Skin of body (tissue), 2 donors: Measurements from ENCODE around the gene PDE8A. TPM values are rescaled to one million over a fixed set of nuclear protein-coding genes. Genes with fewer than 3 reads are reported as not detected.
"Not testable (repeated sequence)": the region's sequence is repeated elsewhere in the genome, so short reads cannot be mapped to it uniquely, and the experiment has no call there.

ENCODE experiments used
- DNase-seq: peaks from one replicate; lab custom pipeline; 2025; lab: John Stamatoyannopoulos, UW
- total RNA-seq: library from RNA; depleted of rRNA; stranded (reverse); fragments of >200 nt; gene quantifications from one replicate; pipeline ENCODE4 v1.2.3, GENCODE V29; 2014

The PDE8A gene
- total RNA-seq, 1 donor from 2014 or later: 52.2 TPM

DNA sequence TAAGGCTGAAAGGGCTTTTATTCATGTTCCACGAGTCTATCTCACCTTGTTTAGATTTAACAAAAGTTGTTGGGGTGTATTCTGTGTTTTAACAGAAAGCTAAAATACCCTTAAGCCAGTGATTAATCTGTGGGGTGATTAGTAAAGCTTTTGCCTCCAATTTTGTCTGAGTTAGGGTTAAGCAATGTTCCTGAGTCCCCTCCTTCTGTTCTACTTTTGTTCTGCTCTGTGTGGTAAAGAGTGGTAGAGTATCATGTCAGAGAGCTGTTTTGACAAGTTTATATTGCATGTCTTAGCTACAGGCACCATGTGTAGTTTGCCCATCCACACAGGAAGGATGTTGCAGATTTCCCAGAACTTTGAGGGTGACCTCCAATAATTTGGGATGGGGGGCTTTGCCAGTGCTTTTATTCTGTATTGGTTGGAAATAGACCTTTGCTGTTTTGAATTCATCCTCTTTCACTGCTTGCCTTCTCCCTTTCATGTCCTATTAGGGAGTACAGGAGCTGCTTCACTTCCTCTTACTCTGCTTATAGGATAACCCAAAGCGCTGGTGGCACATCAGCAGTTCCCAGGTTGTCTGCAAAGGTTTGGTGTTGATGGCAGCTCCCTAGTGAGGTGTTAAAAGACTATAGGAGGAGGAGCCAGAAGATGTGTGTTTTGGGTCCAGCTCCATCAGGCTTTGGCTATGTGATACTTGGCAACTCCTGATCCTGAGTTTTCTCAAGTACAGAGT is 7.4 kb downstream of the PDE8A start:
- no peak for DNase-seq

DNA sequence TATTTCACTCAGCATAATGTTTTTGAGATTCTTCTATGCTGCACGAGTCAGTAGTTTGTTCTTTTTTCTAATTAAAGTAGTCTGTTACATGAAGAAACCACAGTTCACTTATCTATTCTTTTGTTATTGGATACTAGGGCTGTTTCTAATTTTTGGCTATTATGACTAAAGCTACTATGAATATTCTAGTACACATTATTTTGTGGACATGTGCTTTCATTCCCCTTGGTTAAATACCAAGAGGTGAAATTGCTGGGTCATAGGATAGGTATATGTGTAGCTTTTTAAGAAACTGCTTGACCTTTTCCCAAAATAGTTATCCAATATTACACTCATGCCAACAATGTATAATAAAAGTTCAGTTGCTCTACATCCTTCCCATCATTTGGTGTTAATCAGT is 8.9 kb downstream of the PDE8A start:
- no peak for DNase-seq

DNA sequence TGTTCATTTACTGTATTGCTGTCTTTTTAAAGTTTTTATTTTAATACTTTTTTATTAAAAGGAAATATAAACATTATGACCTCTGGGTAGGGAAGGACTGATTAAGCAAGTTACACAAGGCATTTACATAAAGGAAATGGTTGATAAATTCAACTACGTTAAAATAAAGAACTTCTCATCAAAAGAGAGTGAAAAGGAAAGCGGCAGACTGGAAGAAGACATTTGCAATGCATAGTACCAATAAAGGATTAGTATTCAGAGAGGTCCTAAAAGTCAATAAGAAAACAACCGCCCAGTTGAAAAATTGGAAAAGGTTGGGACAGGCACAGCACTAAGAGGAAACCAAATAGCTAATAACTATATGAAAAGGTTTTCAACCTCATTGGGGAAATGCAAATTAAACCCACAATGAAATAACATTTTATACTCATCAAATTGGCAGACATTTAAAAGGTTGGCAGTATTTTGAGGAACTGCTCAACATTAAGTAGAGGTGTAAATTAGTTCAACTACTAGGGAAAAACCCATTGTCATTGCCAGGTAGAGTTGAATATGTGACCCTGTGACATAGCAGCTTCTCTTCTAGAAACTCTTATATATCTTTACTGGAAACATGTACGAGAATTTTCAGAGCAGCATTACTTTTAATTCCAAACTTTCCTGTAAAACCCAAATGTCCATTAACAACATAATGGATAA is 9.5 kb downstream of the PDE8A start:
- no peak for DNase-seq

DNA sequence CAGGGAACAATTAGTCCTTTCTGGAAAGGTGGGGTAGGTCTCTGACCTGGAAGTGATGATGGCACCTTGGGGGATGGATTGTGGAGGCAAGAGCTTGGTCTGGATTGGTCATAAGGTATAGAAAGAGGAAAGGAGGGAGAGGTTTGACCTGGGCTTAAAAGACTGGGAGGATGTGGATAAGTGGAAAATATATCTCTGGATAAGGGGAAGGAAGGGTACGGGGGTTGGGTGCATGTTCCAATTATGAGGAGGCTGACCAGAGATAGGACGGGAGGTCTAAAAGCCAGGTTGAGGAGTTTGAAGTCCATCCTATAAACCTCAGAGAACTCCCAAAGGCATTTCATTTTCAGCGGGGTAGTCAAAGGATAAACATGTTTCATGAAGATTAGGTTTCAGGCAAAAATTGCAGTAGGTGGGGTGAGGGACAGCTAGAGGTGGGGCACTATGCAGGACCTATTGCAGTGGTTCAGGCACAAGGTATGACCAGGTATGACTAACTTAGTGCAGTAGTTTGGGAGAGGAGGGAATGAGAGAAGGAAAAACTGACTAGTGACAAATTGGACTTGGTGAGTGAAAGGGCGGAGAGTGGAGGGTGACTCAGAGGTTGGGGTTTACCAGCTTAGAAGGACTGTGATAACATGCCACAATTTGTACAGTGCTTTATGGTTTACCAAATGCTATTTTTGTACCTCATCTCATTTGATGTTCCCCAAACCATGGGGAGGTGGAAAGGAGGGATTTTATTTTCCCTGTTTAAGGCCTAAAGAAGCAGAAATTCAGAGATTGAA is 10.7 kb downstream of the PDE8A start:
- no peak for DNase-seq

DNA sequence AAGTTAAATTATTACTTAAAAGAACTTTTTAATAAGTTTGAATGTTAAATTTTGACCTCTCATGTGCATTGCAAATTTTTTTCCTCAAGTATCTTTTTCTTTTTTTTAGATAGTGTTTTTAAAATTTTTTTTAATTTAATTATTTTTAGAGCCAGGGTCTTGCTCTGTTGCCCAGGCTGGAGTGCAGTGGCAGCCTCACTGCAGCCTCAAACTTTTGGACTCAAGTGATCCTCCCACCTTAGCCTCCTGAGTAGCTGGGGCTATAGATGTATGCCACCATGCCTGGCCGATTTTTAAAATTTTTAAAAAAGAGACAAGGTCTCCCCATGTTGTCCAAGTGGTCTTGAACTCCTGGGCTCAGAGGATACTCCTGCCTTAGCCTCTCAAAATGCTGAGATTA is 14.4 kb downstream of the PDE8A start:
- DNase-seq: no peak

DNA sequence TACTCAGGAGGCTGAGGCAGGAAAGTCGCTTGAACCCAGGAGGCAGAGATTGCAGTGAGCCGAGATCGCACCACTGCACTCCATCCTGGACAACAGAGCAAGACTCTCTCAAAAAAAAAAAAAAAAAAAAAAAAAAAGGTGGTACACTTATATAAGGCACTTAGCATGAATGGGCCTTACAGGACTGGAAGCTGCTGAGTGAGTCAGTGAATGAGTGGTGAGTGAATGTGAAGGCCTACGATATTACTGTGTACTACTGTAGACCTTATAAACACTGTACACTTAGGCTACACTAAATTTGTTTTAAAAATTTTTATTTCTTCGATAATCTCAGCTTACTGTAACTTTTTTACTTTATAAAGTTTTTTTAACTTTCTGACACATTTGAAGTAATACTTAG is 15.1 kb downstream of the PDE8A start:
- DNase-seq: not testable (repeated sequence)

DNA sequence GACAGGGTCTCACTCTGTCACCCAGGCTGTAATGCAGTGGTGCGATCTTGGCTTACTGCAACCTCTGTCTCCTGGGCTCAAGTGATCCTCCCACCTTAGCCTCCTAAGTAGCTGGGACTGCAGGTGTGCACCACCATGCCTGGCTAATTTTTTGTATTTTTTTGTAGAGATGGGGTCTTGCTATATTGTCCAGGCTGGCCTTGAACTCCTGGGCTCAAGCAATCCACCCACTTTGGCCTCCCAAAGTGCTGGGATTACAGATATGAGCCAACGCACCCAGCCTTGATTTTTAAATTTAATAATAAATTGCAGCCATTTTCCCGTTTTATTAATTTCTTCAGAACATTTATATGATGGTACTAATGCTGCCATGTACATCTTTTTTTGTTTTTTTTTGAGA is 15.6 kb downstream of the PDE8A start:
- not testable (repeated sequence) for DNase-seq

DNA sequence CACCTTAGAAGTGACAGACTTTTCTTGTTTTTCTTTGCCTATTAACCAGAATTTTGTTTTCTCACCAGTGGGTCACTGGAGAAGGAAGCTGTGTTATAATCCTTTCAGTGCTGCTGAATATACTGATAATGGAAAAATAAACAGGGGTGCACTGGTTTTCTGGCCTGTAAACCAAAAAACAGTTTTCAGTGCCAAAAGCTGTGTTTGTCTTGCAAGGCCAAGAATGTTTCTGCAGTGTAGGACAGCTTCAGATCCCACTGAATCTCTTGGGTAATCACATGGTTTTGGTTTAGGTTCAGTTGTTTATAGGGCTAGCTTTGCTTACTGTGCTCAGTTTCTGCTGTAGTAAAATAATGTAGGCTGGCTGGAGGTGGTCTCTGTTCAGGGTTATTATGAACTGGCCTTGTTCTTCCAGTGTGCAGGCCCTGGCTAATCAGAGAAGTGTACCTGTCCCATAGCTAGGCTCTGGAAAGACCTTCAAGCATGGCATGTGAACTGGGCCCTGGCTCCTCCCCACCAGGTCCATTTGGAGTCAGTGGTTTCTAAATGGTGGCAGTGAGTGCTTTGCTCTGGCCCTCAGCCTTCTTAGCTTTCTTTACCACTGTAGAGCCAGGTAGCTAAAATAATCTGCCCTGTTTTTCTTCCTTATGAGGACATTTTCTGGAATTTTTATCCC is 18.7 kb downstream of the PDE8A start:
- peak; percentile 62 for DNase-seq

DNA sequence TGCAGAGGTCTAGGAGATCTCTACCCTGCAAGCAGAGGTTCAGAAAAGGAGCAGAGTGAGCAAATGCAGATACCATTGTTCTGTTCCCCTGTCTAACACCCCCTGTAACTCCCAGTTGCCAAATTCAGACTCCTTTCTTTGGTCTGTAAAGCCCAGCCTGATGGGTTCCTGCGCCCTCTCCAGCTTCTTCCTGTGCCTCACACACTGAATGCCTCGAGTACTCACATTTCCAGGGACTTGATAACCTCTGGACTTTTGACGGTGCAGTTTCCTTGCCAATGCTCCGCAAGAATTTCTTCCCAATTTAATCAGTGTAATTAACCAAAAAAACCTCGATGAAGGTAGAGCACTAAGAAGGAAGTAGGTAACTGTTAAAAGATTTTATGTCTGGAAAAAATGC is 19.3 kb downstream of the PDE8A start:
- no peak for DNase-seq

DNA sequence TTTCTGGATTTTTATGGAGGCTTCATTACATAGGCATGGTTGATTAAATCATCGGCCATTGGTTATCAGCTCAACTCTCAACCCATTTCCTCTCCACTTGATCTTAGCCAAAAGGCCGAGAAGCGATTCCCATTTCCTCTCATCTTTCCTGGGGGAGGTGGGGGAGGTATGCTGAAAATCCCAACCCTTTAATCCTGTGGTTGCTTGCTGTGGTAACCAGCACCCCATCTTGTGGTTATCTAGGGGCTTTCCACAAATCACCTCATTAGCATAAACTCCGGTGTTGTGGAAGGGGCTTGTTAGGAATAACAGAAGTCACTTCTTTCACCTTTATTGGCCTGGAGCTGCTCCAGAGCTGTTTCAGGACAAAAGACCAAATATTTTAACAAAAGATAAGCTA is 20.9 kb downstream of the PDE8A start:
- no peak for DNase-seq

DNA sequence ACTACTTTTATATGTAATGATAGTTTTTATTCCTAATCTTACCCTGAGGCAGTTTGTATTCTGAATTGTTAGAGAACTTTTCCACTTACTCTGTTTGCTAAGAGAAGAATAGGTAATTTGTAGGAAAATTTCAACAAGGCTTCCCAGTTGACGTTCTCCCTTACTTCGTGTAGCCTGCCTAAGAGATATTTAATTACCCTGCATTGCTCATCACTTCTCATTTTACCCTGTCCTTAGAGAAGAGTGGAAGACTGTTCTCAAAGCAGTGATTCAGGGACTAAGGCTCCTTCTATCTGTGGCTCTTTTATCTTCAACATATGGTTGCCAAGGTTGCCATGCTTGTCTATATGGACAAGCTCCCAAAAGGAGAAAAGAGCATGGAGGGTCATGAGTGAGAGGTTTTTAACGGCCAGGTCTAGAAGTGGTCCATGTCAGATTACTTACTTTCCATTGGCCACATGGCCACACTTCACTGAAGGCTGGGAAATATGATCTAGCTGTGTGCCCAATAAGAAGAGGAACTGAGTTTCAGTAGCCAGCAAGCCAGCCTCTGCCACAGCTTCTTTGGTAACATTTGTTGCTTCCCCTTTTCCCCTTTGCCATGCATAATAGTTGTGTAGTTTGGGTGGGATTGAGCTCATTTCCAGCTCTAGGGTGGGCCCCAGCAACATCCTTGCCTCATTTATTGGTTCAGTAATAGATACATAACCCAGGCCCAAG is 22.1 kb downstream of the PDE8A start:
- no peak for DNase-seq

DNA sequence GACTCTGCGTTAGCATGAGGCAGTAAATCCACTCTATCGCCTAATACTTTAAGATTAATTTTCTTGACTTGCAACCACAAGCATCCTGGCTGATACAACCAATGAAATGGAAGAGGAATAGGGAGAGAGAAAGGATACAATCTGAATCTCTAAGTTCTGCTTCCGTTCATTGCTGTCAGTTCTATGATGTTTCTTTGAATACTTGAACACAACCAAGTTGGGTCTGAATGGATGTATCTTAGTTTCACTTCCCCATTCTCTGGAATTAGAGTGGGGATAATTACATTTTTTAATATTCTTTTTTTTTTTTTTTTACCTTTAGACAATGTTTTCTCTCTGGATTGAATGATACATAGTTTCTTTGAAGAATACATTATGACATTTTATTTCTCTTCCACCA is 22.9 kb downstream of the PDE8A start:
- DNase-seq: no peak

DNA sequence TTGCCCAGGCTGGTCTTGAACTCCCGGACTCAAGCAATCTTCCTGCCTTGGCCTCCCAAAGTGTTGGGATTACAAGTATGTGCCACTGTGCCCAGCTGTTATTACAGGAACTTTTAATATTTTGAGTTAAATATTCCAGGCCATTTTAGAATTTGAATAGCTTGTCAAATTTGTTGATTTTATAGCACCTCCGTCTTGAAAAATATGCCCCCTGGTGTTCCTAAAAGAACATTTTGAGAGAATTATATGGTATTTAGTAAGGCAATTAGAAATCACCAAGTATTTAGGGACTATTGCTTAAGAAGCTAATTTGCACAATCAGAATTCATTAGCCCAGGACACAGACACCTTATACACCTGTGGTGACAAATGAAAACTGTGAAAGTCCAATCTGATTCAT is 23.7 kb downstream of the PDE8A start:
- DNase-seq: no peak

DNA sequence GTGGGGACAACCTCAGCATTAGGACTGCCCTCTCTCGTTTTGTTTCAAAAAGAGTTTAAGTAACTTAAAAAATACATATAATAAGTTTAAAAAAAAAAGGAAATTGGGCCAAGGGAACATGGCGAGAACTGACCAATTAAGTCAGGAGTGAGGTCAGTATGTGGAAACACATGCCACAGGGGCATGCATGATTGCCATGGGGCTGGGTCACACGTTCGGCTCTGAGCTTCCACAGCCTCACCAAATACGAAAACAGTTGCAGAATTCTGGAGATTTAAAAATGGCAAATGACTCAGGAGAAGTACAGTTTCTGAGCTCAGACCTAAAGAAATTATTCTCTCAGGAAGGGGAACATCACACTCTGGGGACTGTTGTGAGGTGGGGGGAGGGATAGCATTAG is 24.1 kb downstream of the PDE8A start:
- DNase-seq: no peak

DNA sequence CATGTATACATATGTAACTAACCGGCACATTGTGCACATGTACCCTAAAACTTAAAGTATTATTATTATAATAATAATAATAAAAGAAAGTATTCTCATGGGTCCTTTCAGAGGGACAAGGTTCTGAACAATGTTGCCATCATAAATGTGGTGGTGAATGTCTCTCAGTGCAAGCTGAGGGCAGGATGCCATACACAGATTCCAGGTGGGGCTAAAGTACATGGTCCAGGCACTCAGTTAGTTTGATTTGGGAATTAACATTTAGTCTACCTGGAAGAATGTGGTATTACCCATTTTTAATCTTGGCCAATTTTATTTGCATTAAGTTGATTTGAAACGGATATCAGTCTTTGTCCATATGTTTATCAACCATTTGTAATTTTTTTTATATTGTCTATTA is 24.5 kb downstream of the PDE8A start:
- DNase-seq: no peak

DNA sequence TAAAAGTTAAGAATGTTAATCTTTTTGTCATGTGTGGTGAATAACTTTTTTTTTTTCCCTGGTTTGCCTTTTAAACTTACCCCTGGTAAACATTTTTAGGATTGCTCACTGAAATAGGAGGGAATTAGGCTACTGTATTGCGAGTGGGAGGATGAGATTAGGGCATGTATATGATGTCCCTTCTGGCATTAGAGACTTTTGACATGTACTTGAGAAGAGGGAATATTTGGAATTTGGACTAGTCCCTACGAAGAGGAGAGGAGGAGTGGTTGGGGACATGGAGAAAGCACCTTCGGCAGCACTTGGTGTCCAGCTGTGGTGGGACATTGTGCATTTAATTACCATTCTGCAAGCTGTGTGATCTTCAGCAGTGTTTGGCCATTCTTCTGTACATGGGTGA is 25.0 kb downstream of the PDE8A start:
- no peak for DNase-seq

DNA sequence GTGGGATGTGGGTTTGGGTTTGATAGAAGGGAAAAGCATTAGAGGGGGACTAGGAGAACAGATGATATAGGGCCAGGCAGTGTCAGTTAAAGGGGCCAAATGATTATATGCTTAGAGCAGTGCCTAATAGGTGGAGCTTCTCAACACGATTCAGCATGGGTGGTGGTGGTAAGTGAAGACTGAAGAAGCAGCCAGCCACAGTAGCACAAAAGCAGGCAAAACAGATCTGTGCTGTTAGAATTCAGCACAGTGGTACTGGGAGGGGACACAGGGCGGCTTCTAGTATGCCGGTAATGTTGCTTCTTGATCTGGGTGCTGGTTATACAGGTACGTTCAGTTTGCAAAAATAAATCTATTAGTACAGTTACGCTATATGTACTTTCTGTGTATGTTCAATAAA is 25.5 kb downstream of the PDE8A start:
- DNase-seq: no peak

DNA sequence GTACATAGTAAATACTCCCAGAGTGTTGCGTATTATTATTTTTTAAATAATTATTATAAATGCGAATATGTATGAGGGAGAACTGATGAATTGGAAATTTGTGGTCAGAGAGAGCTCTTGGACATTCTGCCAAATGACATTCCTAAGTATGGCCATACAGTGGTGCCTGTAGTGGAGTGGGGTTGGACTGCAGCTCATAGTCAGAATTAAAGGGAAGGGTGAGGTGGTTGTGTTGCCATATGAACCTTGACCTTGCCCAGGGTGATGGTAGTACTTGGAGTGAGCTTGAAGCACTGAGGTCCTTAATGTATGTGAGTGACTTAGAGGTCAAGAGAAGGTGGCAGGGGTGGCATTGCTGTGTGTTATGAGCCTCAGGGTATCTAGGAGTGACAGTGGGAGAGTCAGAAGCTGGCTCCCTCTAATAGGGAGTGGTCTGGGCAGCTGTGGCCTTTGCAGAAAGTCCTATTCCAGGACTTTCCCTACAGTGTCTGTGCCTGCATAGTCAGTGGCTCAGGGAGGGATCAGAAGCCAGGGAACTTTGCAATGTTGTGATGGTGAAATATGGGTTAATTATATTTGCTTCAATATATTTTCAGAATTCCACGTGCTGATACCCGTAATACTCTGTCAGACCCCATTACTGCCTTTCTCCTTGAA is 26.2 kb downstream of the PDE8A start:
- DNase-seq: no peak

DNA sequence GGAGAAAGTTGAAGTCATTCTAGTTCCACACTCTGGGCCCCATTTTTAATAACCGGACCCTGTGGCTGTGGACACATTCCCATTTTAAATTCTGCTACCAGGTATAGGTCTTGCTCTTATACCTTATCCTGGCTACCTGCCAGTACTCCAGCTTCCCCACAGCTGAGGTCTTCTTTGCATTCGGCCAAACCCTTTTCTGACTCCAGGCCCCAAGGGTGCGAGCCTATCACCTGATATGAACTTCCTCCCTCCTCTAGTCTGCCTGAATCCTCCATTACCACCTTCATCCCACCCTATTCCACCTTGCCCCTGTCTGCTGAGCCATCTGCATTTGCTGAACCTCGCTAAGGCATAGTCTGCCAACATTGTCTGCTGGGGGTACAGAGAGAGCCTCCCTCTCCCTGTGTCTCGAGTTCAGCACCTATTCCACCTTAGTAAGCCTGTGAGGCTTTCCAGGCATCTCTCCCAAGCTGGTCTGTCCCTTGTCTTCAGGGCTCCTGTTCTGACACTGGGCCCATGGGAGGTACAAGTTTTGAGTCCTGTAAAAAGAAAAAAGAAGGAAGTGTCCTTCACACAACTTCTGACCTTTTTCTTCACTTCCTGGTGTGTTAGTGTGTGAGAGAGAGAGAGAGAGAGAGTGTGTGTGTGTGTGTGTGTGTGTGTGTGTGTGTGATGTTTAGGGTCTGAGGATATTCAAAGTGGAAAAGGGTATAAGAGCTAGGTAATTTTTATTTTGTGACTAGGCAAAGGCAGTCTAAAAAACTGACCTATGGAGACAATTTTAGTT is 27.0 kb downstream of the PDE8A start:
- DNase-seq: no peak

DNA sequence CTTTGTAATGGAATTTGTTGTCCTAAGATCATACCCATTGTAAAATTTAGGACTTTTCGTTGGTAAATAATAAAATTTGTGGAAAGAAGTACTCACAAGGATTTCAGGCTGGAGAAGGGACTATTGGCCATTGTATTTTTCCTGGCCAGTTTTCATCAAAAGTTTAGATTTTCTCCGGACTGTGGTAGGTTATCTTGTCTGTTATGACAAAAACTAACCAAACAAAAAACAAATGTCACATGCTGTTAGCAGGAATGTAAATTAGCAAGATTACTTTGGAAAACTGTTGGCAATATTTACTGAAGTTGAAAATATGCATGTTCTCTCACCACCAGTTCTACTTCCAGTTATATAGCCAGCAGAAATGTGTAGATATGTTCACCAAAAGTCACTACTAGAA is 27.8 kb downstream of the PDE8A start:
- no peak for DNase-seq
